ENCODE data around the gene COL17A1. TPM values are rescaled to one million over a fixed set of nuclear protein-coding genes. Genes with fewer than 3 reads are reported as not detected.

COL17A1 gene

DNA sequence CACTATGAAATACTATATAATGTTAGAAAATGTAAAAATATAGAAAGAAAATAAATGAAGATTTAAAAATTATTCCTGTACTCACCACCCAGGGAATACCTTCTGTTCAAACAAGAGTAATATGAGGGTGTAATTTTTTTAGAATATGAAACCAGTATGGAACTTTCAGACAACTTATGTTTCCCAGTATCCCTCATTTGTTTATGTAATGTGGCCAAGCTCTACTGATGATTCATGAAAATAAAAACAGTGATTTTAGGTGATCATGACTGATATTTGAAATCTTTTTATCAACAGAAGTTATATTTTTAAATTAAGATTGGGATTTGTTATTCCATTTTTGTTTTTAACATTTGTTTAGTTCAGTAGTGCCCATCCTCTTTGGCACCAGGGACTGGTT, 100.0 kb downstream of the COL17A1 start:
- no peak for DNase-seq (ENCODE audit: low read depth in 1 of 2, low spot score in 1 of 2)
- H3K4me3 ChIP-seq (replicated peaks; ENCODE audit: insufficient read depth, low read length) = no peak overlapping the region
- H3K27me3 ChIP-seq (ENCODE audit: insufficient read depth, poor library complexity, severe bottlenecking) = no peaks in the 10 kb centered on the region
- H3K27ac ChIP-seq (replicated peaks) = no peak overlapping the region
- TF ChIP-seq, protein P1, sequence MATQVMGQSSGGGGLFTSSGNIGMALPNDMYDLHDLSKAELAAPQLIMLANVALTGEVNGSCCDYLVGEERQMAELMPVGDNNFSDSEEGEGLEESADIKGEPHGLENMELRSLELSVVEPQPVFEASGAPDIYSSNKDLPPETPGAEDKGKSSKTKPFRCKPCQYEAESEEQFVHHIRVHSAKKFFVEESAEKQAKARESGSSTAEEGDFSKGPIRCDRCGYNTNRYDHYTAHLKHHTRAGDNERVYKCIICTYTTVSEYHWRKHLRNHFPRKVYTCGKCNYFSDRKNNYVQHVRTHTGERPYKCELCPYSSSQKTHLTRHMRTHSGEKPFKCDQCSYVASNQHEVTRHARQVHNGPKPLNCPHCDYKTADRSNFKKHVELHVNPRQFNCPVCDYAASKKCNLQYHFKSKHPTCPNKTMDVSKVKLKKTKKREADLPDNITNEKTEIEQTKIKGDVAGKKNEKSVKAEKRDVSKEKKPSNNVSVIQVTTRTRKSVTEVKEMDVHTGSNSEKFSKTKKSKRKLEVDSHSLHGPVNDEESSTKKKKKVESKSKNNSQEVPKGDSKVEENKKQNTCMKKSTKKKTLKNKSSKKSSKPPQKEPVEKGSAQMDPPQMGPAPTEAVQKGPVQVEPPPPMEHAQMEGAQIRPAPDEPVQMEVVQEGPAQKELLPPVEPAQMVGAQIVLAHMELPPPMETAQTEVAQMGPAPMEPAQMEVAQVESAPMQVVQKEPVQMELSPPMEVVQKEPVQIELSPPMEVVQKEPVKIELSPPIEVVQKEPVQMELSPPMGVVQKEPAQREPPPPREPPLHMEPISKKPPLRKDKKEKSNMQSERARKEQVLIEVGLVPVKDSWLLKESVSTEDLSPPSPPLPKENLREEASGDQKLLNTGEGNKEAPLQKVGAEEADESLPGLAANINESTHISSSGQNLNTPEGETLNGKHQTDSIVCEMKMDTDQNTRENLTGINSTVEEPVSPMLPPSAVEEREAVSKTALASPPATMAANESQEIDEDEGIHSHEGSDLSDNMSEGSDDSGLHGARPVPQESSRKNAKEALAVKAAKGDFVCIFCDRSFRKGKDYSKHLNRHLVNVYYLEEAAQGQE (IDR thresholded peaks at IDR 0.05; ENCODE audit: insufficient replicate concordance, low read depth) = no peak
- TF ChIP-seq SPI1 (IDR thresholded peaks at IDR 0.05; ENCODE audit: borderline replicate concordance, low read depth) (no peak), GABPA (IDR thresholded peaks at IDR 0.05; ENCODE audit: low read depth) (no peak), POLR2AphosphoS5 (IDR thresholded peaks at IDR 0.05; ENCODE audit: low read depth) (no peak)
- TF ChIP-seq, protein P2, sequence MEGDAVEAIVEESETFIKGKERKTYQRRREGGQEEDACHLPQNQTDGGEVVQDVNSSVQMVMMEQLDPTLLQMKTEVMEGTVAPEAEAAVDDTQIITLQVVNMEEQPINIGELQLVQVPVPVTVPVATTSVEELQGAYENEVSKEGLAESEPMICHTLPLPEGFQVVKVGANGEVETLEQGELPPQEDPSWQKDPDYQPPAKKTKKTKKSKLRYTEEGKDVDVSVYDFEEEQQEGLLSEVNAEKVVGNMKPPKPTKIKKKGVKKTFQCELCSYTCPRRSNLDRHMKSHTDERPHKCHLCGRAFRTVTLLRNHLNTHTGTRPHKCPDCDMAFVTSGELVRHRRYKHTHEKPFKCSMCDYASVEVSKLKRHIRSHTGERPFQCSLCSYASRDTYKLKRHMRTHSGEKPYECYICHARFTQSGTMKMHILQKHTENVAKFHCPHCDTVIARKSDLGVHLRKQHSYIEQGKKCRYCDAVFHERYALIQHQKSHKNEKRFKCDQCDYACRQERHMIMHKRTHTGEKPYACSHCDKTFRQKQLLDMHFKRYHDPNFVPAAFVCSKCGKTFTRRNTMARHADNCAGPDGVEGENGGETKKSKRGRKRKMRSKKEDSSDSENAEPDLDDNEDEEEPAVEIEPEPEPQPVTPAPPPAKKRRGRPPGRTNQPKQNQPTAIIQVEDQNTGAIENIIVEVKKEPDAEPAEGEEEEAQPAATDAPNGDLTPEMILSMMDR (IDR thresholded peaks at IDR 0.05; ENCODE audit: insufficient read depth, low read length) = no peak

DNA sequence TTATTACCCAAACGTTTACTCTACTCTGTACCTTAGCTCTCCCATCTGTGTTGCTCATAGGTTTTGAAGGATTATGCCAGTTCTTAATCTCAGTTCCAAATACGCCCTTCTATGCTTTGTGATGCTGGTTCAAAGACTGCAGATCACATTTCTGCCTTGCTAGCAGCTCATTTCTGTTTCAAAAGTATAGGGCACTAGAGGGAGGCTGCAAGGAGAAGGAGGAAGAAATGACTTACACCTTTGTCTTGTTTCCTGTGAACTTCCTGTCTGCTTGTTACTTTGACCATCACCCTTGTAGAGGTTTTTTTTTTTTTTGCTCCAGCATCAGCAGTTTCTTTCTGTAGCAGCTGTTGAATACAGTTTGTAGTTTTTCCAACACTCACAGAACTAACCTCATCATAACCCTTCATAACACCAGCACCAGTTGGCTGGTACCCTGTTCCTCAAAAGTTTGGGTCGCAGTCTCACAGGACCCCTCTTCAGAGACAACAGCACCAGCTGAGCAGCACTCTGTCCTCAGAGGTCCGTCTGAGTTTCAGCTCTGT, 102.2 kb downstream of the COL17A1 start:
- H3K27me3 ChIP-seq (ENCODE audit: insufficient read depth, poor library complexity, severe bottlenecking) = no peaks in the 10 kb centered on the region
- peak overlapping the region; percentile 20; the same call in 1 of the 2 replicates for H3K27ac ChIP-seq (replicated peaks)
- H3K4me3 ChIP-seq (replicated peaks; ENCODE audit: insufficient read depth, low read length) = no peak overlapping the region
- TF ChIP-seq SPI1 (IDR thresholded peaks at IDR 0.05; ENCODE audit: borderline replicate concordance, low read depth) = 0 out of 2 replicates have a peak, but pooled peaks have one; percentile 11
- TF ChIP-seq, protein P2 (IDR thresholded peaks at IDR 0.05; ENCODE audit: insufficient read depth, low read length) = no peak
- DNase-seq (ENCODE audit: low read depth in 1 of 2, low spot score in 1 of 2) = peak in 1 of 2 experiments; percentile 31

DNA sequence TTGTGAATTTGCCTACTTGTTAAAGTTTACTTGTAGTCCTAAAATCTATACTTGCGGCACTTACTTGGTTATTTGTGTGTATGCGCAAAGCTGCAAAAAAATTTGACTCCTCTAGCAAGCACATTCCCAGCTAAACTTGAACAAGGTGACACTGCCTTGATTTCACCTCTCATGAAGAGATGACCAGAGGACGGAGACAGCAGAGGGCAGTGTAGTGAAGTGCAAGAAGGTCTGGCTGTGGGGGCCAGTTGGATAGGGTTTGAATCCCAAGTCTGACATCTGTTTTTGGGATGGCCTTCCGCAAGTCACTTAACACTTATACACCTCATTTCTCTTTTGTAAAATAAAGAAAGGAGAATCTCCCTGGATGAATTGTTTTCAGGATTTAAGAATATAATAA, 103.0 kb downstream of the COL17A1 start:
- peak in 1 of 2 experiments; percentile 17 for DNase-seq (ENCODE audit: low read depth in 1 of 2, low spot score in 1 of 2)
- Histone ChIP-seq H3K4me3 (replicated peaks; ENCODE audit: insufficient read depth, low read length) (no peak overlapping the region), H3K27ac (replicated peaks) (no peak overlapping the region), H3K27me3 (ENCODE audit: insufficient read depth, poor library complexity, severe bottlenecking) (no peaks in the 10 kb centered on the region)
- TF ChIP-seq SPI1 (IDR thresholded peaks at IDR 0.05; ENCODE audit: borderline replicate concordance, low read depth) (no peak), POLR2AphosphoS5 (IDR thresholded peaks at IDR 0.05; ENCODE audit: low read depth) (no peak), GABPA (IDR thresholded peaks at IDR 0.05; ENCODE audit: low read depth) (no peak)
- TF ChIP-seq, protein P1 (IDR thresholded peaks at IDR 0.05; ENCODE audit: insufficient replicate concordance, low read depth) = no peak
- TF ChIP-seq, protein P2 (IDR thresholded peaks at IDR 0.05; ENCODE audit: insufficient read depth, low read length) = no peak

Small RNA genes within 50 kb of the gene (microRNA-seq; reads per million reads assigned to microRNA genes)
- not detected for gene MIR936

Data from HL-60 (cell line).